HEK293 (cell line): ENCODE measurements around the gene LRRC30.

Source experiments
- REST ChIP-seq: fragments of 450-650 bp; formaldehyde crosslinking; IDR thresholded peaks from 2 replicates; pipeline ENCODE4 v1.5.1; 2016; ENCODE audit warnings: missing biosample characterization, missing genetic modification characterization
- ZNF121 ChIP-seq: fragments of 450-650 bp; formaldehyde crosslinking; IDR thresholded peaks from 2 replicates; pipeline ENCODE4 v1.5.1; 2016; ENCODE audit warnings: missing biosample characterization, missing genetic modification characterization
- ZNF2 ChIP-seq: fragments of 450-650 bp; formaldehyde crosslinking; IDR thresholded peaks from 2 replicates; pipeline ENCODE4 v1.5.1; 2016; ENCODE audit warnings: missing biosample characterization, missing genetic modification characterization
- ZNF274 ChIP-seq, 2 experiments: fragments of 200-500 bp in 1 of 2; fragments of 450-650 bp in 1 of 2; sonication (Bioruptor generic) in 1 of 2; formaldehyde crosslinking in 1 of 2; IDR thresholded peaks; 2 replicates each; pipeline versions ENCODE4 v1.5.1 to v1.6.1; 2014 to 2016; ENCODE audit warnings: borderline replicate concordance in 1 of 2, inconsistent platforms in 1 of 2, low read length in 1 of 2, missing biosample characterization in 1 of 2, missing genetic modification characterization in 1 of 2
- ZNF416 ChIP-seq: fragments of 450-650 bp; formaldehyde crosslinking; IDR thresholded peaks from 2 replicates; pipeline ENCODE4 v1.5.1; 2016; ENCODE audit warnings: missing biosample characterization, missing genetic modification characterization
- ZNF660 ChIP-seq: fragments of 450-650 bp; IDR thresholded peaks from 2 replicates; pipeline ENCODE4 v1.5.1; 2018; ENCODE audit warnings: missing biosample characterization, mild to moderate bottlenecking, missing genetic modification characterization
- TF ChIP-seq, protein P1 (sequence below): fragments of 450-650 bp; formaldehyde crosslinking; IDR thresholded peaks from 2 replicates; pipeline ENCODE4 v1.5.1; 2016; ENCODE audit warnings: missing biosample characterization, missing genetic modification characterization
- TF ChIP-seq, protein P2 (sequence below): fragments of 450-650 bp; formaldehyde crosslinking; IDR thresholded peaks from 2 replicates; pipeline ENCODE4 v1.5.1; 2016; ENCODE audit warnings: missing biosample characterization, missing genetic modification characterization
- TF ChIP-seq, protein P3 (sequence below): fragments of 450-650 bp; formaldehyde crosslinking; conservative IDR thresholded peaks from 2 replicates; pipeline ENCODE4 v1.5.1; 2016; ENCODE audit warnings: low read depth, missing biosample characterization, missing genetic modification characterization

GRCh38 chr18:7234956-7235355 is 4.1 kb downstream of the LRRC30 start:
- TF ChIP-seq, protein P1, sequence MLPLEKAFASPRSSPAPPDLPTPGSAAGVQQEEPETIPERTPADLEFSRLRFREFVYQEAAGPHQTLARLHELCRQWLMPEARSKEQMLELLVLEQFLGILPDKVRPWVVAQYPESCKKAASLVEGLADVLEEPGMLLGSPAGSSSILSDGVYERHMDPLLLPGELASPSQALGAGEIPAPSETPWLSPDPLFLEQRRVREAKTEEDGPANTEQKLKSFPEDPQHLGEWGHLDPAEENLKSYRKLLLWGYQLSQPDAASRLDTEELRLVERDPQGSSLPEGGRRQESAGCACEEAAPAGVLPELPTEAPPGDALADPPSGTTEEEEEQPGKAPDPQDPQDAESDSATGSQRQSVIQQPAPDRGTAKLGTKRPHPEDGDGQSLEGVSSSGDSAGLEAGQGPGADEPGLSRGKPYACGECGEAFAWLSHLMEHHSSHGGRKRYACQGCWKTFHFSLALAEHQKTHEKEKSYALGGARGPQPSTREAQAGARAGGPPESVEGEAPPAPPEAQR = no peak
- TF ChIP-seq, protein P2, sequence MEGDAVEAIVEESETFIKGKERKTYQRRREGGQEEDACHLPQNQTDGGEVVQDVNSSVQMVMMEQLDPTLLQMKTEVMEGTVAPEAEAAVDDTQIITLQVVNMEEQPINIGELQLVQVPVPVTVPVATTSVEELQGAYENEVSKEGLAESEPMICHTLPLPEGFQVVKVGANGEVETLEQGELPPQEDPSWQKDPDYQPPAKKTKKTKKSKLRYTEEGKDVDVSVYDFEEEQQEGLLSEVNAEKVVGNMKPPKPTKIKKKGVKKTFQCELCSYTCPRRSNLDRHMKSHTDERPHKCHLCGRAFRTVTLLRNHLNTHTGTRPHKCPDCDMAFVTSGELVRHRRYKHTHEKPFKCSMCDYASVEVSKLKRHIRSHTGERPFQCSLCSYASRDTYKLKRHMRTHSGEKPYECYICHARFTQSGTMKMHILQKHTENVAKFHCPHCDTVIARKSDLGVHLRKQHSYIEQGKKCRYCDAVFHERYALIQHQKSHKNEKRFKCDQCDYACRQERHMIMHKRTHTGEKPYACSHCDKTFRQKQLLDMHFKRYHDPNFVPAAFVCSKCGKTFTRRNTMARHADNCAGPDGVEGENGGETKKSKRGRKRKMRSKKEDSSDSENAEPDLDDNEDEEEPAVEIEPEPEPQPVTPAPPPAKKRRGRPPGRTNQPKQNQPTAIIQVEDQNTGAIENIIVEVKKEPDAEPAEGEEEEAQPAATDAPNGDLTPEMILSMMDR = no peak
- TF ChIP-seq ZNF416 (tag by site-specific recombination) (no peak), ZNF121 (tag by site-specific recombination) (no peak), ZNF2 (tag by site-specific recombination) (no peak), REST (no peak), ZNF274 (IDR thresholded peaks at IDR 0.05; ENCODE audit: low read length) (no peak), ZNF274 (tag by site-specific recombination; IDR thresholded peaks at IDR 0.05; ENCODE audit: borderline replicate concordance) (no peak), ZNF660 (tag by site-specific recombination) (no peak)
- TF ChIP-seq, protein P3, sequence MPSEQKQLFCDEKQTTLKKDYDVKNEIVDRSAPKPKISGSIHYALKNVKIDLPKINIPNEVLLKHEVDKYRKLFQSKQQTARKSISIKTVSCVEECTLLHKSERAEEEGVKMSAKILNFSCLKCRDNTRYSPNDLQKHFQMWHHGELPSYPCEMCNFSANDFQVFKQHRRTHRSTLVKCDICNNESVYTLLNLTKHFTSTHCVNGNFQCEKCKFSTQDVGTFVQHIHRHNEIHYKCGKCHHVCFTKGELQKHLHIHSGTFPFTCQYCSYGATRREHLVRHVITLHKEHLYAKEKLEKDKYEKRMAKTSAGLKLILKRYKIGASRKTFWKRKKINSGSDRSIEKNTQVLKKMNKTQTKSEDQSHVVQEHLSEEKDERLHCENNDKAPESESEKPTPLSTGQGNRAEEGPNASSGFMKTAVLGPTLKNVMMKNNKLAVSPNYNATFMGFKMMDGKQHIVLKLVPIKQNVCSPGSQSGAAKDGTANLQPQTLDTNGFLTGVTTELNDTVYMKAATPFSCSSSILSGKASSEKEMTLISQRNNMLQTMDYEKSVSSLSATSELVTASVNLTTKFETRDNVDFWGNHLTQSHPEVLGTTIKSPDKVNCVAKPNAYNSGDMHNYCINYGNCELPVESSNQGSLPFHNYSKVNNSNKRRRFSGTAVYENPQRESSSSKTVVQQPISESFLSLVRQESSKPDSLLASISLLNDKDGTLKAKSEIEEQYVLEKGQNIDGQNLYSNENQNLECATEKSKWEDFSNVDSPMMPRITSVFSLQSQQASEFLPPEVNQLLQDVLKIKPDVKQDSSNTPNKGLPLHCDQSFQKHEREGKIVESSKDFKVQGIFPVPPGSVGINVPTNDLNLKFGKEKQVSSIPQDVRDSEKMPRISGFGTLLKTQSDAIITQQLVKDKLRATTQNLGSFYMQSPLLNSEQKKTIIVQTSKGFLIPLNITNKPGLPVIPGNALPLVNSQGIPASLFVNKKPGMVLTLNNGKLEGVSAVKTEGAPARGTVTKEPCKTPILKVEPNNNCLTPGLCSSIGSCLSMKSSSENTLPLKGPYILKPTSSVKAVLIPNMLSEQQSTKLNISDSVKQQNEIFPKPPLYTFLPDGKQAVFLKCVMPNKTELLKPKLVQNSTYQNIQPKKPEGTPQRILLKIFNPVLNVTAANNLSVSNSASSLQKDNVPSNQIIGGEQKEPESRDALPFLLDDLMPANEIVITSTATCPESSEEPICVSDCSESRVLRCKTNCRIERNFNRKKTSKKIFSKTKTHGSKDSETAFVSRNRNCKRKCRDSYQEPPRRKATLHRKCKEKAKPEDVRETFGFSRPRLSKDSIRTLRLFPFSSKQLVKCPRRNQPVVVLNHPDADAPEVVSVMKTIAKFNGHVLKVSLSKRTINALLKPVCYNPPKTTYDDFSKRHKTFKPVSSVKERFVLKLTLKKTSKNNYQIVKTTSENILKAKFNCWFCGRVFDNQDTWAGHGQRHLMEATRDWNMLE (tag by site-specific recombination) = no peak
